Measurements from ENCODE around the gene TBC1D32. TPM values are rescaled to one million over a fixed set of nuclear protein-coding genes. Genes with fewer than 3 reads are reported as not detected.

TBC1D32 gene
- total and polyA plus RNA-seq, 8 donors = 6.6 to 22.2 (median 15.9) TPM

DNA sequence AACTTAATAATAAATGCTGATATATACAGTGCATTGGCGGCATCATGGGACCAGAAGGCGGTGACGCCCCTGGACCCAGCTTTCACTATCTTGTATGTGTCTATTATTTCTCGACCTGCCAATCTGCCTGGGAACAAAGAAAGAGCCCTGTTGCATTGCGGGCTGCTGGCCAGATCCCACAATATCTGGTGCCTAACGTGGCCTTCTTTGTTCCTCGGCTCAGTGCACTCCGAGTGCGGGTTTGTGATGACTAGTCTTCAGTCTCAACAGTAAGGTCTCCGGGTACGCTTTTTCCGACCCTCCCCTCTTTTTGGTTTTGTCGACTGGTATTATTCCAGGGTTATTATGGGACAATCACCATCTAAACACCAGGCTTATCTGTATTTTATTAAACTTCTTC, 291.5 kb downstream of the TBC1D32 start:
- Histone ChIP-seq H3K27ac (no peak overlapping the region), H3K36me3 (no peaks in the 10 kb centered on the region), H3K4me1 (no peaks in the 10 kb centered on the region), H3K9me3 (peaks cover 0 to 7% of the 10 kb centered on the region in 2 donors), H3K27me3 (no peaks in the 10 kb centered on the region), H3K4me3 (no peak overlapping the region)
- intact Hi-C loops (cut with DNase I) = no loop called here
- ATAC-seq (no peak), DNase-seq (no peak)
- TF ChIP-seq, protein P1, sequence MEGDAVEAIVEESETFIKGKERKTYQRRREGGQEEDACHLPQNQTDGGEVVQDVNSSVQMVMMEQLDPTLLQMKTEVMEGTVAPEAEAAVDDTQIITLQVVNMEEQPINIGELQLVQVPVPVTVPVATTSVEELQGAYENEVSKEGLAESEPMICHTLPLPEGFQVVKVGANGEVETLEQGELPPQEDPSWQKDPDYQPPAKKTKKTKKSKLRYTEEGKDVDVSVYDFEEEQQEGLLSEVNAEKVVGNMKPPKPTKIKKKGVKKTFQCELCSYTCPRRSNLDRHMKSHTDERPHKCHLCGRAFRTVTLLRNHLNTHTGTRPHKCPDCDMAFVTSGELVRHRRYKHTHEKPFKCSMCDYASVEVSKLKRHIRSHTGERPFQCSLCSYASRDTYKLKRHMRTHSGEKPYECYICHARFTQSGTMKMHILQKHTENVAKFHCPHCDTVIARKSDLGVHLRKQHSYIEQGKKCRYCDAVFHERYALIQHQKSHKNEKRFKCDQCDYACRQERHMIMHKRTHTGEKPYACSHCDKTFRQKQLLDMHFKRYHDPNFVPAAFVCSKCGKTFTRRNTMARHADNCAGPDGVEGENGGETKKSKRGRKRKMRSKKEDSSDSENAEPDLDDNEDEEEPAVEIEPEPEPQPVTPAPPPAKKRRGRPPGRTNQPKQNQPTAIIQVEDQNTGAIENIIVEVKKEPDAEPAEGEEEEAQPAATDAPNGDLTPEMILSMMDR (IDR thresholded peaks at IDR 0.05) = no peak

DNA sequence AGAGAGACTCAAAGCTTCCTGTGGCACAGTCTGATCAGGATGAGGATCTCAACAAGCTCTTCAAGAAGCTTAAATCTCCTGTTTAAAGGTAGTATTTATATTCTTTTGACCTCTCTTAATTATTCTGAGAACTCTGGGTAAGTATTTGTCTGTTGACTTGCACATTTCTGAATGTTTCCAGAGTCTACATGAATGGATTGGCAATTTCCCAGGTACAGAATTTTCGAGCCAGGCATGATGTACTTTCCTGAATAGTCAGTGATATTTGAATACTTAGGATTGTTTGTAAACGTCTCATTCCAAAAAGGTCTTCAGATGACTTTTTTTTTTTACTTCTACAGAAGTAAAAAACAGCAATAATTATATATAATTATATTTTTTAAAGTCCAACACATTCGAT, 293.4 kb downstream of the TBC1D32 start:
- H3K36me3 ChIP-seq = no peaks in the 10 kb centered on the region
- H3K27ac ChIP-seq = no peak overlapping the region
- no peak overlapping the region for H3K4me3 ChIP-seq
- no peaks in the 10 kb centered on the region for H3K27me3 ChIP-seq
- H3K9me3 ChIP-seq = peaks cover 0 to 7% of the 10 kb centered on the region in 2 donors
- no peak for ATAC-seq
- H3K4me1 ChIP-seq = no peaks in the 10 kb centered on the region
- TF ChIP-seq, protein P1 (IDR thresholded peaks at IDR 0.05) = no peak
- intact Hi-C loops (cut with DNase I) = no loop called here
- no peak for DNase-seq

DNA sequence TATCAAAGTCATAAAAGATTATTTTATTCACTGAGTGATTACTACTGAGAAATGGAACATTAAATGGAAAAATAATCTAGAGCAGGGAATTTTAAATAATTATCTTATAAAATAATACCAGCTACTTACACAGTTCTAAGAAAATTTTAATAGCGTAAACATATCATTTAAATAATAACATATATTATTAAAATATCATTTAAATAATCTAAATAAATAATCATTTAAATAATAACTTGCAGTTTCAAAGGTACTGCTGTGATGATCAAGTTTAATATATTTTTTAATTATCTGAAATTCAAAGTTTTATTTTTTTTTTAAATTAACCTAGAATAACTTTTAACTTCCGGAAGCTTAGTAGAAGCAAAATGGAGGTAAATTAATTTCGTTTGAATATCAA, 301.2 kb downstream of the TBC1D32 start:
- H3K27me3 ChIP-seq = no peaks in the 10 kb centered on the region
- ATAC-seq (no peak), DNase-seq (no peak)
- intact Hi-C loops (cut with DNase I) = no loop called here
- H3K4me1 ChIP-seq = no peaks in the 10 kb centered on the region
- H3K27ac ChIP-seq = no peak overlapping the region
- no peaks in the 10 kb centered on the region for H3K36me3 ChIP-seq
- no peaks in the 10 kb centered on the region for H3K9me3 ChIP-seq
- H3K4me3 ChIP-seq = no peak overlapping the region
- TF ChIP-seq, protein P1 (IDR thresholded peaks at IDR 0.05) = no peak

GRCh38 chr6:121032268-121033006, 301.8 kb downstream of the TBC1D32 start:
- DNase-seq (no peak), ATAC-seq (no peak)
- Histone ChIP-seq H3K9me3 (no peaks in the 10 kb centered on the region), H3K36me3 (no peaks in the 10 kb centered on the region), H3K4me3 (no peak overlapping the region), H3K4me1 (no peaks in the 10 kb centered on the region), H3K27ac (no peak overlapping the region), H3K27me3 (no peaks in the 10 kb centered on the region)
- TF ChIP-seq, protein P1 (IDR thresholded peaks at IDR 0.05) = no peak
- intact Hi-C loops (cut with DNase I) = no loop called here

Other genes with a start within 250 kb of the TBC1D32 start
- gene GJA1, start 101.2 kb upstream of the TBC1D32 start, total RNA-seq = 100 to 1,000 TPM in 1 of 2 donors, 10 to 100 TPM in 1; 71.1 to 162 TPM
- gene GJA1, start 101.2 kb upstream of the TBC1D32 start, polyA plus RNA-seq (ENCODE audit: insufficient read length in 6 of 6) = 100 to 1,000 TPM; 105 to 140 (median 116) TPM